SK-N-SH (cell line): ENCODE data around the gene PCNX2.

ENCODE experiments used
- CHD2 ChIP-seq: fragments of 150-350 bp; IDR thresholded peaks from 2 replicates; pipeline ENCODE4 v1.6.1; 2018; ENCODE audit warnings: low read length; ENCODE audit not compliant: partially characterized antibody
- EP300 ChIP-seq, 2 experiments: IDR thresholded peaks; 2 replicates each; pipeline versions ENCODE4 v1.4.0 to v1.6.1; 2012; ENCODE audit warnings: borderline replicate concordance in 1 of 2, low read depth in 1 of 2, low read length in 1 of 2
- EZH2phosphoT487 ChIP-seq: fragments of 200-600 bp; sonication (generic); IDR thresholded peaks from 2 replicates; pipeline ENCODE4 v1.6.1; 2017; ENCODE audit warnings: low read depth, mixed run types, mild to moderate bottlenecking, antibody characterized with exemption, moderate library complexity, borderline replicate concordance
- FOSL2 ChIP-seq: IDR thresholded peaks from 2 replicates; pipeline ENCODE4 v1.4.0; 2012; ENCODE audit warnings: low read depth, mild to moderate bottlenecking, moderate library complexity, borderline replicate concordance
- NRF1 ChIP-seq: IDR thresholded peaks from 2 replicates; pipeline ENCODE4 v1.6.1; 2012; ENCODE audit warnings: low read depth, mild to moderate bottlenecking, low read length
- POLR2AphosphoS5 ChIP-seq: IDR thresholded peaks from 2 replicates; pipeline ENCODE4 v1.6.1; 2012; ENCODE audit warnings: low read depth, low read length
- RAD21 ChIP-seq: IDR thresholded peaks from 2 replicates; pipeline ENCODE4 v1.6.1; 2012; ENCODE audit warnings: mild to moderate bottlenecking, low read length
- RCOR1 ChIP-seq: fragments of 150-350 bp; IDR thresholded peaks from 2 replicates; pipeline ENCODE4 v1.6.1; 2017; ENCODE audit warnings: antibody characterized with exemption, low read length
- SIN3A ChIP-seq: IDR thresholded peaks from 2 replicates; pipeline ENCODE4 v1.6.1; 2012; ENCODE audit warnings: low read depth, mild to moderate bottlenecking, low read length, moderate library complexity, borderline replicate concordance
- TCF12 ChIP-seq: IDR thresholded peaks from 2 replicates; pipeline ENCODE4 v1.4.0; 2012
- TF ChIP-seq, protein P1 (sequence below): fragments of 200-600 bp; sonication (generic); IDR thresholded peaks from 2 replicates; pipeline ENCODE4 v1.6.1; 2017; ENCODE audit warnings: antibody characterized with exemption, mild to moderate bottlenecking, moderate library complexity
- TF ChIP-seq, protein P2 (sequence below): IDR thresholded peaks from 2 replicates; pipeline ENCODE4 v1.6.1; 2012; ENCODE audit warnings: mild to moderate bottlenecking, low read depth, low read length, moderate library complexity
- TF ChIP-seq, protein P3 (sequence below): IDR thresholded peaks from 2 replicates; pipeline ENCODE4 v1.4.0; 2012; ENCODE audit warnings: low read depth
- TF ChIP-seq, protein P4 (sequence below): fragments of 150-350 bp; IDR thresholded peaks from 2 replicates; pipeline ENCODE4 v1.6.1; 2017; ENCODE audit warnings: antibody characterized with exemption, low read length, low read depth, borderline replicate concordance

DNA sequence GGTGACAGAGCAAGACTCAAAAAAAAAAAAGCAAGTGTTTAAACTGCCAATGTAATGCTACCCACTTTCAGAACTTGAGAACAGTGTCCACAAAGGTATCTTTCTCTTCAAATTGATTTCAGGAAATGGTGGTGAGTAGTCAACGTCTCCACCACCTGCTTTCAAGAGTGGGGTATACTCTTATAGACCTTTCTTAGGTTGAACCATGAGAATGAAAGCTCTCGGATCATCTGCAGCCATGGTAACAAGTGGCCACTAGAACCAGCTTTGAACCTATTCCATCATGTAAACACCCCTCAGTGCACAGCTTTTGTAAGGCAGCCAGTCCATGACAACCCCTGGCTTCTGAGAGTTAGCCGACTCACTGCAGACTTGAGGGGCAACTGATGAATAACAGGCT, 237.7 kb downstream of the PCNX2 start:
- TF ChIP-seq, protein P1, sequence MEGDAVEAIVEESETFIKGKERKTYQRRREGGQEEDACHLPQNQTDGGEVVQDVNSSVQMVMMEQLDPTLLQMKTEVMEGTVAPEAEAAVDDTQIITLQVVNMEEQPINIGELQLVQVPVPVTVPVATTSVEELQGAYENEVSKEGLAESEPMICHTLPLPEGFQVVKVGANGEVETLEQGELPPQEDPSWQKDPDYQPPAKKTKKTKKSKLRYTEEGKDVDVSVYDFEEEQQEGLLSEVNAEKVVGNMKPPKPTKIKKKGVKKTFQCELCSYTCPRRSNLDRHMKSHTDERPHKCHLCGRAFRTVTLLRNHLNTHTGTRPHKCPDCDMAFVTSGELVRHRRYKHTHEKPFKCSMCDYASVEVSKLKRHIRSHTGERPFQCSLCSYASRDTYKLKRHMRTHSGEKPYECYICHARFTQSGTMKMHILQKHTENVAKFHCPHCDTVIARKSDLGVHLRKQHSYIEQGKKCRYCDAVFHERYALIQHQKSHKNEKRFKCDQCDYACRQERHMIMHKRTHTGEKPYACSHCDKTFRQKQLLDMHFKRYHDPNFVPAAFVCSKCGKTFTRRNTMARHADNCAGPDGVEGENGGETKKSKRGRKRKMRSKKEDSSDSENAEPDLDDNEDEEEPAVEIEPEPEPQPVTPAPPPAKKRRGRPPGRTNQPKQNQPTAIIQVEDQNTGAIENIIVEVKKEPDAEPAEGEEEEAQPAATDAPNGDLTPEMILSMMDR, result no peak
- TF ChIP-seq EZH2phosphoT487 (no peak), RCOR1 (no peak), NRF1 (no peak), EP300 (IDR thresholded peaks at IDR 0.05; ENCODE audit: borderline replicate concordance in 1 of 2, low read depth in 1 of 2, low read length in 1 of 2) (no peak), RAD21 (no peak), TCF12 (no peak), FOSL2 (no peak), SIN3A (no peak), CHD2 (no peak), POLR2AphosphoS5 (no peak)
- TF ChIP-seq, protein P2, sequence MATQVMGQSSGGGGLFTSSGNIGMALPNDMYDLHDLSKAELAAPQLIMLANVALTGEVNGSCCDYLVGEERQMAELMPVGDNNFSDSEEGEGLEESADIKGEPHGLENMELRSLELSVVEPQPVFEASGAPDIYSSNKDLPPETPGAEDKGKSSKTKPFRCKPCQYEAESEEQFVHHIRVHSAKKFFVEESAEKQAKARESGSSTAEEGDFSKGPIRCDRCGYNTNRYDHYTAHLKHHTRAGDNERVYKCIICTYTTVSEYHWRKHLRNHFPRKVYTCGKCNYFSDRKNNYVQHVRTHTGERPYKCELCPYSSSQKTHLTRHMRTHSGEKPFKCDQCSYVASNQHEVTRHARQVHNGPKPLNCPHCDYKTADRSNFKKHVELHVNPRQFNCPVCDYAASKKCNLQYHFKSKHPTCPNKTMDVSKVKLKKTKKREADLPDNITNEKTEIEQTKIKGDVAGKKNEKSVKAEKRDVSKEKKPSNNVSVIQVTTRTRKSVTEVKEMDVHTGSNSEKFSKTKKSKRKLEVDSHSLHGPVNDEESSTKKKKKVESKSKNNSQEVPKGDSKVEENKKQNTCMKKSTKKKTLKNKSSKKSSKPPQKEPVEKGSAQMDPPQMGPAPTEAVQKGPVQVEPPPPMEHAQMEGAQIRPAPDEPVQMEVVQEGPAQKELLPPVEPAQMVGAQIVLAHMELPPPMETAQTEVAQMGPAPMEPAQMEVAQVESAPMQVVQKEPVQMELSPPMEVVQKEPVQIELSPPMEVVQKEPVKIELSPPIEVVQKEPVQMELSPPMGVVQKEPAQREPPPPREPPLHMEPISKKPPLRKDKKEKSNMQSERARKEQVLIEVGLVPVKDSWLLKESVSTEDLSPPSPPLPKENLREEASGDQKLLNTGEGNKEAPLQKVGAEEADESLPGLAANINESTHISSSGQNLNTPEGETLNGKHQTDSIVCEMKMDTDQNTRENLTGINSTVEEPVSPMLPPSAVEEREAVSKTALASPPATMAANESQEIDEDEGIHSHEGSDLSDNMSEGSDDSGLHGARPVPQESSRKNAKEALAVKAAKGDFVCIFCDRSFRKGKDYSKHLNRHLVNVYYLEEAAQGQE, result no peak
- TF ChIP-seq, protein P3, sequence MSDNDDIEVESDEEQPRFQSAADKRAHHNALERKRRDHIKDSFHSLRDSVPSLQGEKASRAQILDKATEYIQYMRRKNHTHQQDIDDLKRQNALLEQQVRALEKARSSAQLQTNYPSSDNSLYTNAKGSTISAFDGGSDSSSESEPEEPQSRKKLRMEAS, result no peak
- TF ChIP-seq, protein P4, sequence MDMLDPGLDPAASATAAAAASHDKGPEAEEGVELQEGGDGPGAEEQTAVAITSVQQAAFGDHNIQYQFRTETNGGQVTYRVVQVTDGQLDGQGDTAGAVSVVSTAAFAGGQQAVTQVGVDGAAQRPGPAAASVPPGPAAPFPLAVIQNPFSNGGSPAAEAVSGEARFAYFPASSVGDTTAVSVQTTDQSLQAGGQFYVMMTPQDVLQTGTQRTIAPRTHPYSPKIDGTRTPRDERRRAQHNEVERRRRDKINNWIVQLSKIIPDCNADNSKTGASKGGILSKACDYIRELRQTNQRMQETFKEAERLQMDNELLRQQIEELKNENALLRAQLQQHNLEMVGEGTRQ, result no peak
